SK-N-SH (cell line): ENCODE data around the gene PTCSC3. TPM values are rescaled to one million over a fixed set of nuclear protein-coding genes. Genes with fewer than 3 reads are reported as not detected.

Experiments used
- CTCF ChIA-PET: fragments of 300-600, 350-600 bp; formaldehyde crosslinking; extraction: SDS; loops from one replicate; lab custom pipeline; 2021; lab: Yijun Ruan, JAX
- POLR2A ChIA-PET: fragments of 350-600 bp; sonication (Branson Sonifier 250); formaldehyde crosslinking; extraction: SDS; loops from one replicate; lab custom pipeline; 2020; ENCODE audit warnings: antibody characterized with exemption, inconsistent platforms; lab: Yijun Ruan, JAX
- DNase-seq: peaks from one replicate; pipeline ENCODE4 v3.0.0; 2012
- H2AFZ ChIP-seq: fragments of 200-600 bp; sonication (generic); 2 replicates; pipeline ENCODE4 v1.8.1; 2016; ENCODE audit warnings: antibody characterized with exemption, mild to moderate bottlenecking, low read depth
- H3F3A ChIP-seq: fragments of 200-600 bp; sonication (generic); replicated peaks from 2 replicates; pipeline ENCODE3; 2016; ENCODE audit warnings: antibody characterized with exemption, mild to moderate bottlenecking; ENCODE audit not compliant: insufficient read depth
- H3K27ac ChIP-seq, 2 experiments: fragments of 200-500 bp in 1 of 2; fragments of 200-600 bp in 1 of 2; sonication (Bioruptor generic) in 1 of 2; sonication (generic), shearing (Covaris generic) in 1 of 2; 2 replicates each; pipeline versions ENCODE4 v1.5.1 to v1.6.1; 2014 to 2016; ENCODE audit warnings: low read depth in 2 of 2, inconsistent platforms in 1 of 2, low read length in 1 of 2, mild to moderate bottlenecking in 1 of 2, mixed read lengths in 1 of 2
- H3K27me3 ChIP-seq: fragments of 200-600 bp; sonication (generic), shearing (Covaris generic); 2 replicates; pipeline ENCODE4 v1.6.1; 2016; ENCODE audit warnings: mixed run types; ENCODE audit not compliant: insufficient read depth
- H3K36me3 ChIP-seq, 2 experiments: fragments of 200-500 bp in 1 of 2; fragments of 200-600 bp in 1 of 2; sonication (Bioruptor generic) in 1 of 2; sonication (generic) in 1 of 2; replicated peaks in 1 of 2; 2 replicates each; pipeline versions ENCODE3 to v1.5.1; 2014 to 2016; ENCODE audit warnings: low read length in 1 of 2, mild to moderate bottlenecking in 1 of 2; ENCODE audit not compliant: insufficient read depth in 2 of 2, control insufficient read depth in 1 of 2
- H3K4me1 ChIP-seq, 2 experiments: fragments of 200-500 bp in 1 of 2; fragments of 200-600 bp in 1 of 2; sonication (Bioruptor generic) in 1 of 2; sonication (generic), shearing (Covaris generic) in 1 of 2; 2 replicates each; pipeline versions ENCODE4 v1.5.1 to v1.6.1; 2014 to 2016; ENCODE audit warnings: low read depth in 1 of 2, low read length in 1 of 2, mixed run types in 1 of 2; ENCODE audit not compliant: insufficient read depth in 2 of 2, control insufficient read depth in 1 of 2
- H3K4me2 ChIP-seq: fragments of 200-600 bp; sonication (generic), shearing (Covaris generic); 2 replicates; pipeline ENCODE4 v1.6.1; 2017; ENCODE audit warnings: mixed run types
- H3K4me3 ChIP-seq, 2 experiments: fragments of 200-500 bp in 1 of 2; fragments of 200-600 bp in 1 of 2; sonication (Bioruptor generic) in 1 of 2; sonication (generic), shearing (Covaris generic) in 1 of 2; 2 replicates each; pipeline versions ENCODE4 v1.5.1 to v1.8.1; 2014 to 2016; ENCODE audit warnings: low read depth in 2 of 2, inconsistent platforms in 1 of 2, low read length in 1 of 2, mild to moderate bottlenecking in 1 of 2, mixed read lengths in 1 of 2, moderate library complexity in 1 of 2
- H3K79me2 ChIP-seq: fragments of 200-600 bp; sonication (generic); 2 replicates; pipeline ENCODE4 v1.8.1; 2017; ENCODE audit warnings: mild to moderate bottlenecking; ENCODE audit not compliant: insufficient read depth
- H3K9ac ChIP-seq: fragments of 200-600 bp; sonication (generic); 2 replicates; pipeline ENCODE4 v1.6.1; 2017; ENCODE audit warnings: mixed run types
- H3K9me2 ChIP-seq: fragments of 200-600 bp; sonication (generic); 2 replicates; pipeline ENCODE4 v1.6.1; 2017; ENCODE audit warnings: mixed run types
- H3K9me3 ChIP-seq: fragments of 200-600 bp; sonication (generic); 2 replicates; pipeline ENCODE4 v1.6.1; 2017; ENCODE audit warnings: mixed run types, mild to moderate bottlenecking, moderate library complexity
- H4K20me1 ChIP-seq: fragments of 200-600 bp; sonication (generic); 2 replicates; pipeline ENCODE4 v1.6.1; 2017; ENCODE audit warnings: mild to moderate bottlenecking, mixed run types; ENCODE audit not compliant: insufficient read depth
- CHD2 ChIP-seq: fragments of 150-350 bp; IDR thresholded peaks from 2 replicates; pipeline ENCODE4 v1.6.1; 2018; ENCODE audit warnings: low read length; ENCODE audit not compliant: partially characterized antibody
- FOSL2 ChIP-seq: IDR thresholded peaks from 2 replicates; pipeline ENCODE4 v1.4.0; 2012; ENCODE audit warnings: low read depth, mild to moderate bottlenecking, moderate library complexity, borderline replicate concordance
- GATA2 ChIP-seq: sonication (generic); formaldehyde crosslinking; IDR thresholded peaks from 2 replicates; pipeline ENCODE4 v1.5.0; 2020; ENCODE audit warnings: mild to moderate bottlenecking, missing genetic modification reagents
- MXI1 ChIP-seq: IDR thresholded peaks from 2 replicates; pipeline ENCODE4 v1.6.1; 2012; ENCODE audit warnings: mild to moderate bottlenecking, low read depth, low read length, improper control_type of control experiment
- NFIC ChIP-seq: IDR thresholded peaks from 2 replicates; pipeline ENCODE4 v1.4.0; 2012; ENCODE audit warnings: borderline replicate concordance
- TEAD4 ChIP-seq: IDR thresholded peaks from 2 replicates; pipeline ENCODE4 v1.4.0; 2012; ENCODE audit warnings: mild to moderate bottlenecking, borderline replicate concordance; ENCODE audit not compliant: insufficient read depth
- WGBS: methylation state at CpG from one replicate; pipeline ENCODE4 v1.1.6; 2017; ENCODE audit warnings: low lambda C conversion rate; 5-methylcytosine and 5-hydroxymethylcytosine counted together
- polyA plus RNA-seq, 3 experiments: library from polyadenylated mRNA; depleted of rRNA; stranded (reverse); fragments of >200 nt; gene quantifications; 2 replicates each; pipeline ENCODE4 v1.2.3, GENCODE V29; 2012
- TF ChIP-seq, protein P1 (sequence below): fragments of 150-350 bp; IDR thresholded peaks from 2 replicates; pipeline ENCODE4 v1.6.1; 2017; ENCODE audit warnings: antibody characterized with exemption, low read length, low read depth, borderline replicate concordance
- TF ChIP-seq, protein P2 (sequence below): IDR thresholded peaks from 2 replicates; pipeline ENCODE4 v1.4.0; 2012; ENCODE audit warnings: low read depth, borderline replicate concordance
- TF ChIP-seq, protein P3 (sequence below): IDR thresholded peaks from 2 replicates; pipeline ENCODE4 v1.4.0; 2012; ENCODE audit warnings: low read depth, borderline replicate concordance

Gene PTCSC3
- polyA plus RNA-seq, 1 of the 3 experiments (the other 2 are of a cell fraction) = not detected

DNA sequence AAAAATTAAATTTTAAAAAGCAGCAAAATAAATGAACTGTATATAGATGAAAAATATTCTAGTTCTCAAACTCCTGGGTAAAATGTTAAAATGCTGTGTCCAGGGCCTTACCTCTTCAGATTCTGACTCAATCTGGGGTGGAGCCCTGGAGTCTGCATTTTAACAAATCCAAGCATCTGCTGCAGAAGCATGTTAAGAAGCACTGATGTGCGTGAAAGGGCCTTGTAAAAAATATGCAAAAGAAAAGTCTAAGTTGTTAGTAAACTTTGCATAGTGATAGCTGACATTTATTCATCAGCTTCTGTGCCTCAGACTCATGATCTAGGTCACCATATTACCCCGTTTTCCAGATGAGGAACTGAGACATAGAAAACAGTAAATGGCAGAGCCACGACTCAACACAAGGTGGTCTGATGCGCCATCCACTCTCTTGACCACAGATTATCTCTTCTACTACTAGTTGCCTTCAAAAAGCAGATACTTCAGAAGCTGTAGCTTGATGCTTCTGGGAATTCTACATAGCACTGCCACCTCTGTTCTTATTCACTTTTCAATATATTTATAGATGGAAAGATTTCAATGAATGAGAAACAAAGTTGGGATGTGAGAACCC lies 28.0 kb upstream of the PTCSC3 start (continued):
- no peak for TF ChIP-seq TEAD4
- TF ChIP-seq NFIC = no peak
- no peak for TF ChIP-seq MXI1

DNA sequence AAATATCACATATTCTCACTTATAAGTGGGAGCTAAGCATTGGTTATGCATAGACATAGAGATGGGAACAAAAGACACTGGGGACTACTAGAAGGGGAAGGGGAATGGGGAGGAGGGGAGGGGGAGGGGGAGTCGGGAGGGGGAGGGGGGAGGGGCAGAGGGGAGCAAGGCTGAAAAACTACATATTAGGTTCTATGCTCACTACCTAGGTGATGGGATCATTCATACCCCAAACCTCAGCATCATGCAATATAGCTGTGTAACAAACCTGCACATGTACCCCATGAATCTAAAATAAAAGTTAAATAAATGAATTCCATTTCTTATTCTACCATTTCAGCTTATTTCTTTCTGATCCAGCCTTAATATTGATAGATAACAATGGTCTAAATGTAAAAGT lies 21.9 kb upstream of the PTCSC3 start:
- H3K27ac ChIP-seq = no peak overlapping the region
- H3K4me2 ChIP-seq = no peak overlapping the region
- no peaks in the 10 kb centered on the region for H3K4me1 ChIP-seq
- no peaks in the 10 kb centered on the region for H4K20me1 ChIP-seq
- no peaks in the 10 kb centered on the region for H3K9me2 ChIP-seq
- H3K27me3 ChIP-seq = no peaks in the 10 kb centered on the region
- no peak overlapping the region for H3K4me3 ChIP-seq
- H3K36me3 ChIP-seq = no peaks in the 10 kb centered on the region
- H3F3A ChIP-seq = no peaks in the 10 kb centered on the region
- WGBS = 0% methylated on average over 1 of the region's 1 CpG
- H3K9ac ChIP-seq = no peak overlapping the region
- no peaks in the 10 kb centered on the region for H3K9me3 ChIP-seq
- ChIA-PET POLR2A (no interaction called here), CTCF (no interaction called here)
- no peak for DNase-seq
- no peak overlapping the region for H2AFZ ChIP-seq
- no peaks in the 10 kb centered on the region for H3K79me2 ChIP-seq
- TF ChIP-seq GATA2 (CRISPR knock-in tag) = no peak

DNA sequence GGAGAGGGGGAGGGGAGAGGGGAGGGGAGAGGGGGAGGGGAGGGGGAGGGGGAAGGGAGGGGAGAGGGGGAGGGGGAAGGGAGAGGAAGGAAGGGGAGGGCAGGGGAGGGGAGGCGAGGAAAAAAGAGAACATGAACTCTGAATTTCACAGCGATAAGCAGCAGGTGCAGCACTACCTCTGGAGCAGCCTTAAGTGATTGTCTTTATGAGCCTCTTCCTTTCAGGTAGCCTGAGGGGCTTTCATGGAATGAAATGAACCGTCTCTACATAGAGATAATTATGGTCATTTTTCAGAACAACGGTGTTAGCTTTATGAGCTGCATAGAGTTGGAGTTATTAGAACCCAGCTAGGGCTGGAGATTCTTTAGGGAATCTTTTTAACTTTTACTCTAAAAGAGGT lies 18.1 kb upstream of the PTCSC3 start:
- WGBS = 11% methylated on average over 4 of the region's 4 CpGs
- Histone ChIP-seq H3K9ac (no peak overlapping the region), H3F3A (no peaks in the 10 kb centered on the region), H3K79me2 (no peaks in the 10 kb centered on the region), H3K4me3 (no peak overlapping the region), H4K20me1 (no peaks in the 10 kb centered on the region), H3K9me2 (no peaks in the 10 kb centered on the region), H3K27ac (no peak overlapping the region), H2AFZ (no peak overlapping the region), H3K4me2 (no peak overlapping the region), H3K27me3 (no peaks in the 10 kb centered on the region), H3K9me3 (no peaks in the 10 kb centered on the region), H3K4me1 (no peaks in the 10 kb centered on the region), H3K36me3 (no peaks in the 10 kb centered on the region)
- ChIA-PET POLR2A (no interaction called here), CTCF (no interaction called here)
- TF ChIP-seq, protein P1, sequence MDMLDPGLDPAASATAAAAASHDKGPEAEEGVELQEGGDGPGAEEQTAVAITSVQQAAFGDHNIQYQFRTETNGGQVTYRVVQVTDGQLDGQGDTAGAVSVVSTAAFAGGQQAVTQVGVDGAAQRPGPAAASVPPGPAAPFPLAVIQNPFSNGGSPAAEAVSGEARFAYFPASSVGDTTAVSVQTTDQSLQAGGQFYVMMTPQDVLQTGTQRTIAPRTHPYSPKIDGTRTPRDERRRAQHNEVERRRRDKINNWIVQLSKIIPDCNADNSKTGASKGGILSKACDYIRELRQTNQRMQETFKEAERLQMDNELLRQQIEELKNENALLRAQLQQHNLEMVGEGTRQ = no peak
- DNase-seq = no peak

DNA sequence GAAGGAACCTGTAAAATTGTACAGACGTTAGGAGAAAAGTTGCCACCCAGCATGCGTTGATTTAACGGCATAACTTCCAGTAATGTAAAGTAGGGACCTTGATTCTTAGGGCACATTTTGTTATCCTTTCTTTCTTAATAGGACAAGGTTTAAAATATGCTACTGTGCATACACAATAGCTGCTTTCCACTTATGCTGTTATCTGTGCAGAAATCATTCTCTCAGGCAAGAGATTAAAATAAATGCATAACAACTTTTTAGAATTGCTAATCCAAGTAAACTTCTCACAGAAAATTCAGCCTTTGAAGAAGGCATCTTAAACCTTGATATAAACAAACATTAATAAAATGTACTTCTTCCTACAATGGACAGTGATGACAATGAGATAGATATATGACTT lies 16.0 kb upstream of the PTCSC3 start:
- CTCF ChIA-PET = interaction anchor here (2.3 kb wide), 1 partner anchor 182 kb away, joined by 5 read pairs; no protein-coding TSS in a partner anchor
- no peaks in the 10 kb centered on the region for H3K27me3 ChIP-seq
- no peaks in the 10 kb centered on the region for H3K79me2 ChIP-seq
- no peak overlapping the region for H3K27ac ChIP-seq
- H3K9me2 ChIP-seq = no peaks in the 10 kb centered on the region
- no peak overlapping the region for H3K4me2 ChIP-seq
- no peaks in the 10 kb centered on the region for H3K4me1 ChIP-seq
- H3K36me3 ChIP-seq = no peaks in the 10 kb centered on the region
- H2AFZ ChIP-seq = no peak overlapping the region
- H4K20me1 ChIP-seq = no peaks in the 10 kb centered on the region
- H3K4me3 ChIP-seq = no peak overlapping the region
- no peak overlapping the region for H3K9ac ChIP-seq
- TF ChIP-seq FOSL2 (no peak), CHD2 (no peak), NFIC (no peak)
- TF ChIP-seq, protein P2, sequence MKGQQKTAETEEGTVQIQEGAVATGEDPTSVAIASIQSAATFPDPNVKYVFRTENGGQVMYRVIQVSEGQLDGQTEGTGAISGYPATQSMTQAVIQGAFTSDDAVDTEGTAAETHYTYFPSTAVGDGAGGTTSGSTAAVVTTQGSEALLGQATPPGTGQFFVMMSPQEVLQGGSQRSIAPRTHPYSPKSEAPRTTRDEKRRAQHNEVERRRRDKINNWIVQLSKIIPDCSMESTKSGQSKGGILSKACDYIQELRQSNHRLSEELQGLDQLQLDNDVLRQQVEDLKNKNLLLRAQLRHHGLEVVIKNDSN = no peak
- TF ChIP-seq, protein P3, sequence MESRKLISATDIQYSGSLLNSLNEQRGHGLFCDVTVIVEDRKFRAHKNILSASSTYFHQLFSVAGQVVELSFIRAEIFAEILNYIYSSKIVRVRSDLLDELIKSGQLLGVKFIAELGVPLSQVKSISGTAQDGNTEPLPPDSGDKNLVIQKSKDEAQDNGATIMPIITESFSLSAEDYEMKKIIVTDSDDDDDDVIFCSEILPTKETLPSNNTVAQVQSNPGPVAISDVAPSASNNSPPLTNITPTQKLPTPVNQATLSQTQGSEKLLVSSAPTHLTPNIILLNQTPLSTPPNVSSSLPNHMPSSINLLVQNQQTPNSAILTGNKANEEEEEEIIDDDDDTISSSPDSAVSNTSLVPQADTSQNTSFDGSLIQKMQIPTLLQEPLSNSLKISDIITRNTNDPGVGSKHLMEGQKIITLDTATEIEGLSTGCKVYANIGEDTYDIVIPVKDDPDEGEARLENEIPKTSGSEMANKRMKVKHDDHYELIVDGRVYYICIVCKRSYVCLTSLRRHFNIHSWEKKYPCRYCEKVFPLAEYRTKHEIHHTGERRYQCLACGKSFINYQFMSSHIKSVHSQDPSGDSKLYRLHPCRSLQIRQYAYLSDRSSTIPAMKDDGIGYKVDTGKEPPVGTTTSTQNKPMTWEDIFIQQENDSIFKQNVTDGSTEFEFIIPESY = no peak
- TF ChIP-seq, all 33 proteins: peak for 0
- POLR2A ChIA-PET = no interaction called here
- 6% methylated on average over 3 of the region's 3 CpGs for WGBS
- DNase-seq = no peak
- Histone ChIP-seq H3F3A (no peaks in the 10 kb centered on the region), H3K9me3 (no peaks in the 10 kb centered on the region)
